ENCODE measurements around the gene ITGB5. TPM values are rescaled to one million over a fixed set of nuclear protein-coding genes. Genes with fewer than 3 reads are reported as not detected.

ITGB5 gene
- total RNA-seq, 1 donor from 2014 or later: 122 TPM

DNA sequence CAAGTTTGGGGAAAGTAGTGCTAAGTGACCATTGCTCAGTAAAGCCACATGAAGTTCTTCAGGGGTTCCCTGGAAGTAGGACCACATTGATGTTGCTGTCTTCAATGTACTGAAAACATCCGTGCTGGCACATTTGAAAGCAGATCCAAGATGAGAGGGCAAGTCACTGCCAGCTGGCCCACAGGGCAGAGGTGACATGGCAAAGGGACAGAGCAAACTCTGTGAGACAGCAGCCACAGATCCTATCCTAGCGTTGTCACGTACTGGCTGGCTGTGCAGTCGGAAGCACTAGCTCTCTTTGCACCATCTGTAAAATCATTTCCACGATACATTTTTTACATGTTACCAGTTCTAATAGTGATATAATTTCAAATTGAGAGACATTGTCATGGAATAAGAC lies 33.6 kb upstream of the ITGB5 start:
- H3K27me3 ChIP-seq (ENCODE audit: low read depth): no peaks in the 10 kb centered on the region
- intact Hi-C loops (cut with micrococcal nuclease): loop anchor here (10.0 kb wide), 1 partner anchor 244 kb away; no protein-coding TSS in a partner anchor
- no peak overlapping the region for H3K4me3 ChIP-seq
- H3K9me3 ChIP-seq (replicated peaks): no peaks in the 10 kb centered on the region
- TF ChIP-seq, protein P1, sequence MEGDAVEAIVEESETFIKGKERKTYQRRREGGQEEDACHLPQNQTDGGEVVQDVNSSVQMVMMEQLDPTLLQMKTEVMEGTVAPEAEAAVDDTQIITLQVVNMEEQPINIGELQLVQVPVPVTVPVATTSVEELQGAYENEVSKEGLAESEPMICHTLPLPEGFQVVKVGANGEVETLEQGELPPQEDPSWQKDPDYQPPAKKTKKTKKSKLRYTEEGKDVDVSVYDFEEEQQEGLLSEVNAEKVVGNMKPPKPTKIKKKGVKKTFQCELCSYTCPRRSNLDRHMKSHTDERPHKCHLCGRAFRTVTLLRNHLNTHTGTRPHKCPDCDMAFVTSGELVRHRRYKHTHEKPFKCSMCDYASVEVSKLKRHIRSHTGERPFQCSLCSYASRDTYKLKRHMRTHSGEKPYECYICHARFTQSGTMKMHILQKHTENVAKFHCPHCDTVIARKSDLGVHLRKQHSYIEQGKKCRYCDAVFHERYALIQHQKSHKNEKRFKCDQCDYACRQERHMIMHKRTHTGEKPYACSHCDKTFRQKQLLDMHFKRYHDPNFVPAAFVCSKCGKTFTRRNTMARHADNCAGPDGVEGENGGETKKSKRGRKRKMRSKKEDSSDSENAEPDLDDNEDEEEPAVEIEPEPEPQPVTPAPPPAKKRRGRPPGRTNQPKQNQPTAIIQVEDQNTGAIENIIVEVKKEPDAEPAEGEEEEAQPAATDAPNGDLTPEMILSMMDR (IDR thresholded peaks at IDR 0.05; ENCODE audit: borderline replicate concordance): no peak
- H3K4me1 ChIP-seq: no peaks in the 10 kb centered on the region
- H3K36me3 ChIP-seq: no peaks in the 10 kb centered on the region
- peak; percentile 26 for DNase-seq
- no peak overlapping the region for H3K27ac ChIP-seq (replicated peaks)

DNA sequence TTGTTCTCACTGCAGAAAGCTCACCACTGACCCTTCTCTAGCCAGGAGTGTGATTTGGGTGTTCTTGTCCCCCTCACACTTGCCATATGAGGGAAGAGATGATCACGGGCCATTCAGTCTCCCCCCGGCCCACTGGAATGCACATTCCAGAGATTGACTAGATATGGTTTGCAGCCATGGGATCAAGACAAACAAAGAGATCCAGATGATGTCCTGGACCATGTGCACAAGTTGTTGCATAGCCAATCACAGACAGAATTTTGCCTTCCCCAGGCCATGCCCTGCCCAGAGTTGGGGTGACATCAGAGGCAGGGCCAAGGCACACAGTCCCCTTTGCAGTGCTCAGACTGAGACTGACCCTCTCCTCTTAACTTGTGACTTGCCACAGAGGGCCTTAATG lies 32.6 kb upstream of the ITGB5 start:
- Histone ChIP-seq H3K27me3 (ENCODE audit: low read depth) (no peaks in the 10 kb centered on the region), H3K36me3 (no peaks in the 10 kb centered on the region), H3K4me3 (no peak overlapping the region), H3K4me1 (no peaks in the 10 kb centered on the region), H3K9me3 (replicated peaks) (no peaks in the 10 kb centered on the region), H3K27ac (replicated peaks) (no peak overlapping the region)
- TF ChIP-seq, protein P1 (IDR thresholded peaks at IDR 0.05; ENCODE audit: borderline replicate concordance): no peak
- no peak for DNase-seq
- intact Hi-C loops (cut with micrococcal nuclease): loop anchor here (10.0 kb wide), 1 partner anchor 245 kb away; no protein-coding TSS in a partner anchor

DNA sequence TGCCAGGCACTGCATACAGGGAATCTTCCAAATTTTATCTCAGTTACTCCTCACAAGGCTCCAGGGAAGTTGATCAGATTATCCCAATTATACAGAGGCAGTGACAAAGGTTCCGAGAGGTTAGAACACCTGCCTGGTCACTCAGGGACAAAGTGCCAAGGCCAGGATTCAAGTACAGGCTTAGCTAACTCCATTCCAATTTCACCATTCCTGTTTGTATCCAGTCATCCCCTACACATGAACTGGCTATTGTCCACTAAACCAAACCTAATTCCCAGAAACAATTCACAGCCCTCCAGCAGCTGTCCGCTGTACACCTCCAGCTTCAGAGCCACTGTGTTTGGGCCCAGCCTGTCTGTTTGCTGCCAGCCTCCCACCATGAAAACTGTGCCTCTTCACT lies 31.4 kb upstream of the ITGB5 start:
- H3K4me1 ChIP-seq: no peaks in the 10 kb centered on the region
- intact Hi-C loops (cut with micrococcal nuclease): no loop called here
- DNase-seq: no peak
- TF ChIP-seq, protein P1 (IDR thresholded peaks at IDR 0.05; ENCODE audit: borderline replicate concordance): no peak
- H3K4me3 ChIP-seq: no peak overlapping the region
- no peak overlapping the region for H3K27ac ChIP-seq (replicated peaks)
- no peaks in the 10 kb centered on the region for H3K27me3 ChIP-seq (ENCODE audit: low read depth)
- H3K36me3 ChIP-seq: no peaks in the 10 kb centered on the region
- H3K9me3 ChIP-seq (replicated peaks): no peaks in the 10 kb centered on the region

DNA sequence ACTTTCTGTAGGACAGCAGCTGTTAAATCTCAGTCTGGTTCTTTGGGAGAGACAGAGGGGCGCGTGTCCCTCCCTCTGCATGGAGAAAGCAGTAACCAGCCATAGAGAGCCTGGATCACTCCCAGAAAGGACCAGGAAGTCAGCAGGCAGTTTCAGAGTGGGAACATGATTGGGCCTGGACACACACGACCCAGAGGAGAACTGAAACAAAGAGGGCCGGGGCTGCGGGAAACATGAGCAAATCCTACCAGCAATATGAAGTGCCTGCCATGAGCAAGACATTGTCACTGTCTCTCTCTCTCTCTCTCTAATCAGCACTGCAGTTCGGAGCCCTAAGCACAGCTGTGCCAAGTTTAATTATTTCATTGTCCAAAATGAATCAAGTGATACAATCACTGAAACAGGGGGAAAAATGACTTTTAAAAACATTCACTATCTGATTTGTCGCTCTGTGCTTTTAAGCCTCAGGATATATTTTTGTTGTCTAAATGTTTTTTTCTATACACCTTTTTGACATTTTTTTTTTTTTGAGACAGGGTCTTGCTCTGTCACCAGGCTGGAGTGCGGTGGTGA lies 29.8 kb upstream of the ITGB5 start:
- peak; percentile 20 for DNase-seq
- H3K36me3 ChIP-seq: no peaks in the 10 kb centered on the region
- H3K27me3 ChIP-seq (ENCODE audit: low read depth): no peaks in the 10 kb centered on the region
- TF ChIP-seq, protein P1 (IDR thresholded peaks at IDR 0.05; ENCODE audit: borderline replicate concordance): no peak
- H3K4me3 ChIP-seq: no peak overlapping the region
- no peak overlapping the region for H3K27ac ChIP-seq (replicated peaks)
- intact Hi-C loops (cut with micrococcal nuclease): no loop called here
- H3K4me1 ChIP-seq: no peaks in the 10 kb centered on the region
- H3K9me3 ChIP-seq (replicated peaks): no peaks in the 10 kb centered on the region

DNA sequence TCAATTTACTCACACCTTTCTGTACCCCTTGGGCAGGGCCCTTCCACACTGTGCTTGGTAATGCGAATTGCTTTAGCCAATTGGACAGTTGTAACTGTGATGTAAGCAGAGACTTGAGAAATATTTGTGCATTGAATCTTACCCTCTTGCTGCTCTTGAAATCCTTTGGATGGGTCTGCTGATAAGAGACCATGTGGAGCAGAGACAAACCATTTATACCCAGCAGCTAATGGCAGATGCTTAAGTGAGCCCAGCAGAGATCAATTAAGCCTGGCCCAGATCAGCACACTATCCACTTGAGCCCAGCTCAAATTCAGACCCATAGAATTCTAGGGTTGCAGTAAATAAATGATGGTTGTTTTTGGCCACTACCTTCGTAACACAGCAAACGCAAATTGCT lies 28.1 kb upstream of the ITGB5 start:
- Histone ChIP-seq H3K9me3 (replicated peaks) (no peaks in the 10 kb centered on the region), H3K4me1 (no peaks in the 10 kb centered on the region), H3K4me3 (no peak overlapping the region), H3K27me3 (ENCODE audit: low read depth) (no peaks in the 10 kb centered on the region), H3K27ac (replicated peaks) (no peak overlapping the region), H3K36me3 (no peaks in the 10 kb centered on the region)
- TF ChIP-seq, protein P1 (IDR thresholded peaks at IDR 0.05; ENCODE audit: borderline replicate concordance): no peak
- no peak for DNase-seq
- intact Hi-C loops (cut with micrococcal nuclease): no loop called here
